NCI-H1436 (cell line): ENCODE results near the gene ACVR1.
"Not testable (repeated sequence)": the region's sequence is repeated elsewhere in the genome, so short reads cannot be mapped to it uniquely, and the experiment has no call there.

Source experiments
- DNase-seq: peaks from one replicate; lab custom pipeline; 2025; lab: John Stamatoyannopoulos, UW

The ACVR1 gene

GRCh38 chr2:157893611-157894010 is 17.5 kb upstream of the ACVR1 start:
- DNase-seq: no peak

GRCh38 chr2:157891643-157892041 is 15.5 kb upstream of the ACVR1 start:
- no peak for DNase-seq

GRCh38 chr2:157890969-157891642 is 15.0 kb upstream of the ACVR1 start:
- peak; percentile 47 for DNase-seq

GRCh38 chr2:157887946-157888345 is 11.8 kb upstream of the ACVR1 start:
- no peak for DNase-seq

GRCh38 chr2:157884533-157884932 is 8.4 kb upstream of the ACVR1 start:
- DNase-seq: not testable (repeated sequence)

- DNase-seq: no peak
Measured at GRCh38 chr2:157880927-157881326, 4.8 kb upstream of the ACVR1 start.

- DNase-seq: no peak
Measured at GRCh38 chr2:157877761-157878400, 1.8 kb upstream of the ACVR1 start.

GRCh38 chr2:157876786-157877138 is 632 bp upstream of the ACVR1 start:
- DNase-seq: no peak

- DNase-seq: no peak
Measured at GRCh38 chr2:157875641-157876065, 477 bp downstream of the ACVR1 start.

GRCh38 chr2:157874997-157875640 is 1.0 kb downstream of the ACVR1 start:
- no peak for DNase-seq

GRCh38 chr2:157874348-157874747 is 1.8 kb downstream of the ACVR1 start:
- DNase-seq: no peak

GRCh38 chr2:157872791-157873190 is 3.3 kb downstream of the ACVR1 start:
- no peak for DNase-seq

GRCh38 chr2:157871415-157871814 is 4.7 kb downstream of the ACVR1 start:
- DNase-seq: no peak

- no peak for DNase-seq
Measured at GRCh38 chr2:157868993-157869392, 7.1 kb downstream of the ACVR1 start.

GRCh38 chr2:157867703-157868102 is 8.4 kb downstream of the ACVR1 start:
- no peak for DNase-seq

GRCh38 chr2:157866666-157867642 is 9.2 kb downstream of the ACVR1 start:
- no peak for DNase-seq

GRCh38 chr2:157866202-157866601 is 9.9 kb downstream of the ACVR1 start:
- no peak for DNase-seq

GRCh38 chr2:157864857-157865430 is 11.2 kb downstream of the ACVR1 start:
- DNase-seq: no peak

GRCh38 chr2:157858846-157859245 is 17.3 kb downstream of the ACVR1 start:
- DNase-seq: no peak

GRCh38 chr2:157857881-157858280 is 18.2 kb downstream of the ACVR1 start:
- no peak for DNase-seq

GRCh38 chr2:157856187-157856515 is 20.0 kb downstream of the ACVR1 start:
- no peak for DNase-seq

GRCh38 chr2:157853820-157854219 is 22.3 kb downstream of the ACVR1 start:
- DNase-seq: no peak
